D721Med (cell line): ENCODE results near the gene SSH2.

Experiments used
- DNase-seq: peaks from one replicate; pipeline ENCODE4 v3.0.0; 2011; ENCODE audit warnings: low spot score; ENCODE audit not compliant: insufficient read length
- FAIRE-seq: peaks from 2 replicates; lab custom pipeline; 2011; peaks lifted over from hg19 to GRCh38; lab: Jason Lieb, UNC
- CTCF ChIP-seq: IDR thresholded peaks from 2 replicates; pipeline ENCODE4 v1.5.1; 2012; ENCODE audit warnings: mild to moderate bottlenecking, control low read depth; ENCODE audit not compliant: insufficient read depth; ENCODE audit errors: missing control alignments

SSH2 gene

GRCh38 chr17:29697371-29697770, 232.7 kb downstream of the SSH2 start:
- FAIRE-seq (no peak), DNase-seq (no peak)
- TF ChIP-seq CTCF, result no peak

GRCh38 chr17:29694918-29695563, 235.0 kb downstream of the SSH2 start:
- TF ChIP-seq CTCF, result no peak
- FAIRE-seq (no peak), DNase-seq (no peak)

- FAIRE-seq, result no peak
- DNase-seq, result no peak
- no peak for TF ChIP-seq CTCF
Observed at GRCh38 chr17:29693751-29694150, 236.3 kb downstream of the SSH2 start.

GRCh38 chr17:29687596-29687995, 242.4 kb downstream of the SSH2 start:
- no peak for TF ChIP-seq CTCF
- DNase-seq (no peak), FAIRE-seq (no peak)

- DNase-seq, result no peak
- TF ChIP-seq CTCF, result no peak
- no peak for FAIRE-seq
Observed at GRCh38 chr17:29686993-29687590, 242.9 kb downstream of the SSH2 start.

GRCh38 chr17:29683481-29683880, 246.5 kb downstream of the SSH2 start:
- DNase-seq (no peak), FAIRE-seq (no peak)

More at GRCh38 chr17:29683481-29683880, 246.5 kb downstream of the SSH2 start:
- no peak for TF ChIP-seq CTCF
